GM12873 (cell line): ENCODE results near the gene PAK6.
A peak's percentile ranks its signal among the peaks of the same experiment; 100 is the strongest.

Source experiments
- TF ChIP-seq, protein P1 (sequence below): IDR thresholded peaks from 2 replicates; pipeline ENCODE4 v1.5.1; 2012; ENCODE audit warnings: low read depth, mild to moderate bottlenecking, moderate library complexity, low read length, control low read depth; ENCODE audit not compliant: insufficient read depth; ENCODE audit errors: missing control alignments

The PAK6 gene

DNA sequence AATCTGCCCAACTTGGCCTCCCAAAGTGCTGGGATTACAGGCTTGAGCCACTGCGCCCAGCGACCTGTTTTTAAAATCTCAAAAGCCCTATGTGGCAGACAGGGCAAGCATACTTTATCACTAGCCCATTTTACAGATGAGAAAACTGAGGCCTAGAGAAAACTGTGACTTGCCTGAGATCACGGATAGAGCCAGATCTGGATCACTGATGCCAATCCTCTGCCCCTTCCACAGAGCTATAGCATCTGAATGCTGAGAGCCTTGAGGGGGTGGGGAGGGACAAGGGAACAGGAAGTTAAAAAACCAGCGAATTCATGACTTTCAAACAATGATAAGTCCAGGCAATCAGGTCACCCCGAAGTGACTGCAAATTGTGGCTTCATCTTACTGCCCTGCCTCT, 36.7 kb downstream of the PAK6 start:
- TF ChIP-seq, protein P1, sequence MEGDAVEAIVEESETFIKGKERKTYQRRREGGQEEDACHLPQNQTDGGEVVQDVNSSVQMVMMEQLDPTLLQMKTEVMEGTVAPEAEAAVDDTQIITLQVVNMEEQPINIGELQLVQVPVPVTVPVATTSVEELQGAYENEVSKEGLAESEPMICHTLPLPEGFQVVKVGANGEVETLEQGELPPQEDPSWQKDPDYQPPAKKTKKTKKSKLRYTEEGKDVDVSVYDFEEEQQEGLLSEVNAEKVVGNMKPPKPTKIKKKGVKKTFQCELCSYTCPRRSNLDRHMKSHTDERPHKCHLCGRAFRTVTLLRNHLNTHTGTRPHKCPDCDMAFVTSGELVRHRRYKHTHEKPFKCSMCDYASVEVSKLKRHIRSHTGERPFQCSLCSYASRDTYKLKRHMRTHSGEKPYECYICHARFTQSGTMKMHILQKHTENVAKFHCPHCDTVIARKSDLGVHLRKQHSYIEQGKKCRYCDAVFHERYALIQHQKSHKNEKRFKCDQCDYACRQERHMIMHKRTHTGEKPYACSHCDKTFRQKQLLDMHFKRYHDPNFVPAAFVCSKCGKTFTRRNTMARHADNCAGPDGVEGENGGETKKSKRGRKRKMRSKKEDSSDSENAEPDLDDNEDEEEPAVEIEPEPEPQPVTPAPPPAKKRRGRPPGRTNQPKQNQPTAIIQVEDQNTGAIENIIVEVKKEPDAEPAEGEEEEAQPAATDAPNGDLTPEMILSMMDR, result no peak

DNA sequence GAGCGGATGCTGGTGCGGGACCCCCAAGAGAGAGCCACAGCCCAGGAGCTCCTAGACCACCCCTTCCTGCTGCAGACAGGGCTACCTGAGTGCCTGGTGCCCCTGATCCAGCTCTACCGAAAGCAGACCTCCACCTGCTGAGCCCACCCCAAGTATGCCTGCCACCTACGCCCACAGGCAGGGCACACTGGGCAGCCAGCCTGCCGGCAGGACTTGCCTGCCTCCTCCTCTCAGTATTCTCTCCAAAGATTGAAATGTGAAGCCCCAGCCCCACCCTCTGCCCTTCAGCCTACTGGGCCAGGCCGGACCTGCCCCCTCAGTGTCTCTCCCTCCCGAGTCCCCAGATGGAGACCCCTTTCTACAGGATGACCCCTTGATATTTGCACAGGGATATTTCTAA, 37.1 kb downstream of the PAK6 start:
- TF ChIP-seq, protein P1, result no peak

DNA sequence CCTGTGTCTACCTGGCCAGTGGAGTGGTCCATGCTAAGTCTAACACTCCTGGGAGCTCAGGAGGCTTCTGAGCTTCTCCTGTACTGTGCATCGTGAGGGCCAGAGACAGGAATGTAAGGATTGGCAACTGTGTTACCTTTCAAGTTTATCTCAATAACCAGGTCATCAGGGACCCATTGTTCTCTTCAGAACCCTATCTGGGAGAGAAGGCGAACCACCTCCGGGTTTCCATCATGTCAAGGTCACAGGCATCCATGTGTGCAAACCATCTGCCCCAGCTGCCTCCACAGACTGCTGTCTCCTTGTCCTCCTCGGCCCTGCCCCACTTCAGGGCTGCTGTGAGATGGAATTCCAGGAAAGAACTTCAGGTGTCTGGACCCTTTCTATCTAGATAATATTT, 38.1 kb downstream of the PAK6 start:
- TF ChIP-seq, protein P1, result no peak

DNA sequence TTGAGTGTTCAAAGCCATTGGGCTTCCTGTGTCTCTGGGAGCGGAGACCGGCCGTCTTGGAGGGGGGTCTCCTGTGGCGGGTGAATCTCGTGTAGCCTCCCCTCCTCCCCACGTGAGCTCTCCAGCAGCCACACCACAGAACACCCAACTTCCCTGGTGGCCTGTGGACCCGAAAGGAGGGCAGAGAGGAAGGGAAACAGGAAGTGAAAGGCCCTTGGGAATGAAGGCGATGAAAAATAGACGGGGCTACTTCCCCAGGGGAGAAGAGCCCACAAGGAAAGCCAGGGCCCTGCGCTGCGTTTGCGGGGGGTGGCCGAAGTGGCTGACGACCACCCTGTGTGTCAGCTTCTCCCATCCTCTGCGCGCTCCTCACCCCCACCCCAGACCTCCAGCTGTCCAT, 38.6 kb downstream of the PAK6 start:
- TF ChIP-seq, protein P1, result no peak

DNA sequence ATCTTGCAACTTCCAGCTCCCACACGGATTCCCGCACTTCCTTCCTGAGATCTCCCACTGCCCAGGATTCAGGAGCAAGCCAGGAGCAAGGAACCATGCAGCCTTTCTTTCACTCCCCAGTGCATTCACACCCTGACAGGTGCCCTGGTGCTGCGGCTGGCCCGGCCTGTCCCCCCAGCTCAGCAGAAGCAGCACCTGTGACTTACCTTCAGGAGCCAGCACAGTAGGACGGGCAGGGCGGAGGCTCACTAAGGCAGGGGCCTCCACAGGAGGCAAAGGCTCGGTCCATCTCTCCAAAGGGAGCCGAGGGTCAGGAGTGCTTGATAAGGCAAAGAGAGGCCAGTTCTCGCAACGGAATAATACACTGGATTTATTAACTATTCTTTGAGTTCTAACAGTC, 39.2 kb downstream of the PAK6 start:
- TF ChIP-seq, protein P1, result no peak

DNA sequence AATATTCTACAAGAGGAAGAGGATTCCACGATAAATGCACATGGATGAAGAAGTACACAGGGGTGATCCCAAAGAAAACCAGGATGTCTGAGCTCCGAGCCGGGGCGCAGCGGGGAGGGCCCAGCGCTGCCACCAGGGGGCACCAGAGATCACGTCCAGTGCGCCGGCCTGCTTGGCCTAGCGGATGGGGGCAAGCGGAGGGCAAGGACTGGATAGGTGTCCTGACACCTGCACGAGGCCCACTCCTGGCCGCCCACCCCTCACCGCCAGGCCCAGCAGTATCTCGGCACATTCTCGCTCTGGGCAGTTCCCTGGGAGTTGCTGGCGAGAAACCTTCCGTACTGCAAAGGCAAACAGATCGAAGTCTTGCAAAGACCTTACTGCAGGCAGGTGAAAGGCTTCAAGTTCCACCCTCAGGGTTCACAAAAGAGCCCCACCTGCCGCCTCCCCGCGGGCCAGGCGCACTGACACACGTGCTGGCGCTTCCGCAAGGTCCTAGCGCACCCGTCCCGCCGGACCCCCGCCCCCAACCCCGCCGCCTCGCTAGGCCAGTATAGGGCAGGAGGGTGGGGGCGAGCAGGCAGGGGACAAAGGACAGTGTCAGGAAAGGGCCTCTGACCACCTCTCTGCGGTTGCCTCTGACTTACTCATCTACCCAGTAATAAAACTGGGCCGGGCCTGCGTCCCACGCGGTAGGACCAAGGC, 40.7 kb downstream of the PAK6 start:
- TF ChIP-seq, protein P1, result peak; percentile 97

DNA sequence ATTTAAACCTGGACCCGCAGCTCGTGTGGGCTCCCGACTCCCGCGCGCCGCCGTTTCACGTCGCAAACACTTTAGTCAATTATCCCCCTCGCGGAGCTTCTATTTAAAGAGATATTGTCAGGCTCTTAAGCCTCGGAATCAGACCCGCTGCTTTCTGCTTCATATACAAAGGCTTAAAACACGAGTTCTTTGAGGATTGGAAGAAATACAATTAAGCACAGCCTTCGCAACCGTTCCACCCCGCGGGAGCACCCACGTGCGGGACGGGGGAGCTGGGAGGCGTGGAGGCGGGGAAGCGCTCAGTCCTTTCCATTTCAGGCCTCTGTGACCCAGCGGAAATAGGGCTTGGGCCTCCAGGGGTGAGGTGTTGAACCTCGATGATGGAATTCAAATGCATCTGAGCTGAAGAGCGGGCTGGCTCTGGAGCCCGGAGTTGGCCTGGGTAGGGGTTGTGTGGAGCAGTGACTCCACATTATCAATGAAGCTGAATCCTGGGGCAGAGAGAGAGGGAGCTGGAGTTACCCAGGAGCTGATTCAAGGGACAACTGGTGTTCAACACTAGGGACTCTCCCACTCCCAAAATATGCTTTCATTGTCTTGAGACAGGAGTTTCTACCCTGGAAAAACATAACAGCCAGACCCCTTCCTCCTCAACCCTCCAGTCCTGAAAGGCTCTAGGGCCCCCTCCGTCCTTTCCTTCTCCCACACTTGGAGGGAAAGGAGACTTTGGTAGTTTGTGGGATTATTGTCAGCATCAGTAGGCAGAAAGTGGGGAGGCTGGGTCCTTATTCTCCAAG, 41.6 kb downstream of the PAK6 start:
- TF ChIP-seq, protein P1, result no peak
